IPS DF 4.7 (cell line): ENCODE measurements around the gene PRTN3.

Source experiments
- DNase-seq: peaks from one replicate; pipeline ENCODE4 v3.0.0-alpha.2; 2013; ENCODE audit warnings: low spot score; ENCODE audit errors: extremely low read depth

The PRTN3 gene

GRCh38 chr19:803099-803561 is 37.7 kb upstream of the PRTN3 start:
- no peak for DNase-seq

- no peak for DNase-seq
Measured at GRCh38 chr19:803686-804418, 36.9 kb upstream of the PRTN3 start.

- DNase-seq: no peak
Measured at GRCh38 chr19:804419-805165, 36.2 kb upstream of the PRTN3 start.

- no peak for DNase-seq
Measured at GRCh38 chr19:805166-805551, 35.6 kb upstream of the PRTN3 start.

- DNase-seq: no peak
Measured at GRCh38 chr19:805600-806550, 34.9 kb upstream of the PRTN3 start.

- no peak for DNase-seq
Measured at GRCh38 chr19:806815-807421, 33.9 kb upstream of the PRTN3 start.

- no peak for DNase-seq
Measured at GRCh38 chr19:807627-808422, 33.0 kb upstream of the PRTN3 start.

GRCh38 chr19:808423-808775 is 32.4 kb upstream of the PRTN3 start:
- no peak for DNase-seq

- DNase-seq: no peak
Measured at GRCh38 chr19:810077-810855, 30.5 kb upstream of the PRTN3 start.

- no peak for DNase-seq
Measured at GRCh38 chr19:810883-811489, 29.8 kb upstream of the PRTN3 start.

- DNase-seq: no peak
Measured at GRCh38 chr19:811506-812048, 29.2 kb upstream of the PRTN3 start.

GRCh38 chr19:812049-812746 is 28.6 kb upstream of the PRTN3 start:
- no peak for DNase-seq

- no peak for DNase-seq
Measured at GRCh38 chr19:812747-813218, 28.0 kb upstream of the PRTN3 start.

- DNase-seq: no peak
Measured at GRCh38 chr19:813219-814151, 27.3 kb upstream of the PRTN3 start.

- DNase-seq: no peak
Measured at GRCh38 chr19:814152-815078, 26.4 kb upstream of the PRTN3 start.
